Epithelial cell of proximal tubule (primary cell): ENCODE measurements around the gene CAND2. TPM values are rescaled to one million over a fixed set of nuclear protein-coding genes. Genes with fewer than 3 reads are reported as not detected.

Experiments
- DNase-seq: peaks from one replicate; pipeline ENCODE4 v3.0.0-alpha.2; 2011; ENCODE audit warnings: low read depth
- H3K4me3 ChIP-seq: 2 replicates; pipeline ENCODE4 v1.5.1; 2011; ENCODE audit warnings: low read depth, mild to moderate bottlenecking, low read length
- CTCF ChIP-seq: conservative IDR thresholded peaks from 2 replicates; pipeline ENCODE4 v1.5.1; 2012; ENCODE audit warnings: low read depth, mild to moderate bottlenecking, low read length
- total RNA-seq: library from RNA; depleted of rRNA; stranded (reverse); fragments of >200 nt; gene quantifications from 2 replicates; pipeline ENCODE4 v1.2.3, GENCODE V29; 2015

CAND2 gene
- total RNA-seq, 1 donor from 2014 or later: 5.9 TPM

GRCh38 chr3:12882336-12883310 lies 86.1 kb downstream of the CAND2 start:
- H3K4me3 ChIP-seq: no peak overlapping the region
- DNase-seq: no peak
- no peak for TF ChIP-seq CTCF

- no peak overlapping the region for H3K4me3 ChIP-seq
- TF ChIP-seq CTCF: no peak
- DNase-seq: no peak
Measured at GRCh38 chr3:12884186-12884680, 87.8 kb downstream of the CAND2 start.

Other genes with a start within 250 kb of the CAND2 start
- 34.2 and 37.4 TPM in 2 replicates for gene MKRN2, start 239.6 kb upstream of the CAND2 start, total RNA-seq
- 63.4 and 80.8 TPM in 2 replicates for gene RAF1, start 132.6 kb upstream of the CAND2 start, total RNA-seq
- 3.0 and 11.8 TPM in 2 replicates for gene TMEM40, start 37.4 kb upstream of the CAND2 start, total RNA-seq
- 1,030 and 1,169 TPM in 2 replicates for gene RPL32, start 44.9 kb downstream of the CAND2 start, total RNA-seq